ENCODE measurements around the gene UNC5B.

UNC5B gene

GRCh38 chr10:71301371-71301916 lies 89.1 kb downstream of the UNC5B start:
- no peak for DNase-seq (ENCODE audit: low spot score)

- no peak for DNase-seq (ENCODE audit: low spot score)
Observed at GRCh38 chr10:71302451-71302850, 90.1 kb downstream of the UNC5B start.

GRCh38 chr10:71302874-71303568 lies 90.7 kb downstream of the UNC5B start:
- peak; percentile 76 for DNase-seq (ENCODE audit: low spot score)

GRCh38 chr10:71303569-71303907 lies 91.2 kb downstream of the UNC5B start:
- DNase-seq (ENCODE audit: low spot score) = no peak

GRCh38 chr10:71304914-71305313 lies 92.5 kb downstream of the UNC5B start:
- no peak for DNase-seq (ENCODE audit: low spot score)

- no peak for DNase-seq (ENCODE audit: low spot score)
Observed at GRCh38 chr10:71306979-71307378, 94.6 kb downstream of the UNC5B start.

GRCh38 chr10:71307469-71308085 lies 95.2 kb downstream of the UNC5B start:
- no peak for DNase-seq (ENCODE audit: low spot score)

- DNase-seq (ENCODE audit: low spot score) = no peak
Observed at GRCh38 chr10:71308244-71308643, 95.9 kb downstream of the UNC5B start.

GRCh38 chr10:71308985-71309384 lies 96.6 kb downstream of the UNC5B start:
- no peak for DNase-seq (ENCODE audit: low spot score)

- no peak for DNase-seq (ENCODE audit: low spot score)
Observed at GRCh38 chr10:71309919-71310318, 97.5 kb downstream of the UNC5B start.

- DNase-seq (ENCODE audit: low spot score) = no peak
Observed at GRCh38 chr10:71312220-71312619, 99.8 kb downstream of the UNC5B start.

GRCh38 chr10:71312811-71313789 lies 100.7 kb downstream of the UNC5B start:
- DNase-seq (ENCODE audit: low spot score) = no peak

- peak; percentile 84 for DNase-seq (ENCODE audit: low spot score)
Observed at GRCh38 chr10:71314028-71314693, 101.8 kb downstream of the UNC5B start.

- DNase-seq (ENCODE audit: low spot score) = no peak
Observed at GRCh38 chr10:71314694-71315225, 102.4 kb downstream of the UNC5B start.

GRCh38 chr10:71316056-71316785 lies 103.9 kb downstream of the UNC5B start:
- DNase-seq (ENCODE audit: low spot score) = no peak

- DNase-seq (ENCODE audit: low spot score) = no peak
Observed at GRCh38 chr10:71316786-71317160, 104.4 kb downstream of the UNC5B start.

GRCh38 chr10:71317739-71318138 lies 105.4 kb downstream of the UNC5B start:
- DNase-seq (ENCODE audit: low spot score) = no peak

- DNase-seq (ENCODE audit: low spot score) = peak; percentile 94
Observed at GRCh38 chr10:71319042-71319799, 106.9 kb downstream of the UNC5B start, which contains the start of gene SLC29A3. Gene SLC29A3, plus strand, starts transcription at chr10:71319259. Its CDS starts 51 bp downstream, at chr10:71319310.

GRCh38 chr10:71319800-71320392 lies 107.5 kb downstream of the UNC5B start:
- DNase-seq (ENCODE audit: low spot score) = no peak

GRCh38 chr10:71320592-71320991 lies 108.2 kb downstream of the UNC5B start:
- DNase-seq (ENCODE audit: low spot score) = no peak
